Osteocyte (in vitro differentiated cells): ENCODE measurements around the gene ALAS1. TPM values are rescaled to one million over a fixed set of nuclear protein-coding genes. Genes with fewer than 3 reads are reported as not detected.

Experiments used
- DNase-seq: peaks from one replicate; pipeline ENCODE4 v3.0.0; 2021; ENCODE audit warnings: mixed read lengths; ENCODE audit not compliant: unreplicated experiment; ENCODE audit errors: extremely low spot score
- H3K27ac Mint-ChIP-seq: one replicate; pipeline ENCODE4 v1.8.0; 2021; ENCODE audit warnings: mild to moderate bottlenecking, mixed read lengths; ENCODE audit not compliant: unreplicated experiment
- H3K27me3 Mint-ChIP-seq: one replicate; pipeline ENCODE4 v1.8.0; 2021; ENCODE audit warnings: mixed read lengths; ENCODE audit not compliant: unreplicated experiment
- H3K36me3 Mint-ChIP-seq: one replicate; pipeline ENCODE4 v1.8.0; 2021; ENCODE audit warnings: mixed read lengths; ENCODE audit not compliant: unreplicated experiment
- H3K4me1 Mint-ChIP-seq: one replicate; pipeline ENCODE4 v1.8.0; 2021; ENCODE audit warnings: mixed read lengths; ENCODE audit not compliant: unreplicated experiment
- H3K4me3 Mint-ChIP-seq: one replicate; pipeline ENCODE4 v1.8.0; 2021; ENCODE audit warnings: mild to moderate bottlenecking, moderate library complexity, mixed read lengths; ENCODE audit not compliant: unreplicated experiment
- H3K9me3 Mint-ChIP-seq: one replicate; pipeline ENCODE4 v1.8.0; 2021; ENCODE audit warnings: mixed read lengths; ENCODE audit not compliant: unreplicated experiment
- CTCF ChIP-seq: fragments of 200-600 bp; sonication (generic); IDR thresholded peaks from 2 replicates; pipeline ENCODE4 v1.5.0; 2021; ENCODE audit warnings: antibody characterized with exemption, mild to moderate bottlenecking, moderate library complexity
- total RNA-seq: library from RNA; stranded (reverse); gene quantifications from 2 replicates; pipeline ENCODE4 v1.2.1, GENCODE V29; 2021

ALAS1 gene
- total RNA-seq, 1 donor from 2014 or later = 36.2 TPM

- Mint-ChIP-seq H3K4me3 (no peak overlapping the region), H3K4me1 (peaks cover 22% of the 10 kb centered on the region), H3K9me3 (no peaks in the 10 kb centered on the region), H3K36me3 (peaks cover 39% of the 10 kb centered on the region), H3K27me3 (no peaks in the 10 kb centered on the region), H3K27ac (no peak overlapping the region)
- DNase-seq = no peak
- TF ChIP-seq CTCF = no peak
These were observed 3.2 kb downstream of the ALAS1 start for GRCh38 chr3:52200981-52201679.

GRCh38 chr3:52202384-52203077 is 4.6 kb downstream of the ALAS1 start:
- no peaks in the 10 kb centered on the region for H3K27me3 Mint-ChIP-seq
- H3K36me3 Mint-ChIP-seq = peaks cover 49% of the 10 kb centered on the region
- no peaks in the 10 kb centered on the region for H3K9me3 Mint-ChIP-seq
- H3K4me1 Mint-ChIP-seq = peaks cover 17% of the 10 kb centered on the region
- TF ChIP-seq CTCF = no peak
- no peak for DNase-seq
- no peak overlapping the region for H3K4me3 Mint-ChIP-seq
- no peak overlapping the region for H3K27ac Mint-ChIP-seq

- Mint-ChIP-seq H3K27ac (no peak overlapping the region), H3K36me3 (peaks cover 58% of the 10 kb centered on the region), H3K9me3 (no peaks in the 10 kb centered on the region), H3K4me1 (peaks cover 12% of the 10 kb centered on the region), H3K4me3 (no peak overlapping the region), H3K27me3 (no peaks in the 10 kb centered on the region)
- TF ChIP-seq CTCF = no peak
- no peak for DNase-seq
These were observed 5.7 kb downstream of the ALAS1 start for GRCh38 chr3:52203701-52204100.

GRCh38 chr3:52204337-52205073 is 6.5 kb downstream of the ALAS1 start:
- Mint-ChIP-seq H3K36me3 (peaks cover 64% of the 10 kb centered on the region), H3K27ac (no peak overlapping the region)
- DNase-seq = no peak

More at GRCh38 chr3:52204337-52205073, 6.5 kb downstream of the ALAS1 start:
- Mint-ChIP-seq H3K4me3 (no peak overlapping the region), H3K27me3 (no peaks in the 10 kb centered on the region), H3K9me3 (no peaks in the 10 kb centered on the region), H3K4me1 (peaks cover 4% of the 10 kb centered on the region)
- no peak for TF ChIP-seq CTCF
